RWPE1 (cell line): ENCODE measurements around the gene ACP7.
"Not testable (repeated sequence)": the region's sequence is repeated elsewhere in the genome, so short reads cannot be mapped to it uniquely, and the experiment has no call there.

Experiments
- CTCF ChIA-PET: fragments of 350-600 bp; sonication (Branson Sonifier 250); formaldehyde crosslinking; extraction: SDS; loops from one replicate; lab custom pipeline; 2021; lab: Yijun Ruan, JAX
- POLR2A ChIA-PET: fragments of 400-600 bp; formaldehyde crosslinking; extraction: SDS; loops from one replicate; lab custom pipeline; 2020; ENCODE audit warnings: antibody characterized with exemption; ENCODE audit not compliant: low non-redundant PET; lab: Yijun Ruan, JAX
- DNase-seq: peaks from one replicate; pipeline ENCODE4 v3.0.0; 2012; ENCODE audit warnings: low spot score
- H3K27ac ChIP-seq: fragments of 450-650 bp; 2 replicates; pipeline ENCODE4 v1.5.1; 2017
- TF ChIP-seq, protein P1 (sequence below): fragments of 450-650 bp; conservative IDR thresholded peaks from 2 replicates; pipeline ENCODE4 v1.5.1; 2017; ENCODE audit warnings: low read depth, mild to moderate bottlenecking

Gene ACP7

DNA sequence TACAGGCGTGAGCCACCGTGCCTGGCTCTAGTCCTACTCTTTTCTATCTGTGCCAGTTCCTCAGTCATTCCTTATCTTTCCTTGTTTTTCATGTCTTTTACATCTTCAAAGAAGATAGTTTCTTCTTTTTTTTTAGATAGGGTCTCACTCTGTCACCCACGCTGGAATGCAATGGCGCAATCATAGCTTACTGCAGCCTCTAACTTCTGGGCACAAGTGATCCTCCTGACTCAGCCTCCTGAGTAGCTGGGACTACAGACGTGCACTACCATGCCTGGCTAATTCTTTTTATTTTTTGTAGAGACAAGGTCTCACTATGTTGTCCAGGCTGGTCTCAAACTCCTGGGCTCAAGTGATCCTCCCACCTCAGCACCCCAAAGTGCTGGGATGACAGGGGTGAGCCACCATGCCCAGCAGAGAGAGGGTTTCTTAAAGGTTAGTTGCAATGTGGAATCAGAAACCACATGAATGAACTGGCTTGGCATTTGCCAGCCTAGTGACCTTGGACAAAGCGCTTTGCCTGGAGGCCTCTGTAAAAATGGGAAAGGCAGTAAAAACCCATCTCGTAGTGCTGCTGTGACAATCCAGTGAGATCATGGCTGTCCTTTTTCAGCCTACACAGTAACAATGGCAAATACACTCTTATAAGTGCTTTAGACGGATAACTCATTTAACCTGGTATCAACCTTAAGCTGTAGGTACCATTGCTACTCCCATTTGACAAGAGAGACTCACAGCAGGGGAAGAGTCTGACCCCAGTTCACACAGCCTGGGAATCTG, 3.9 kb downstream of the ACP7 start:
- CTCF ChIA-PET: no interaction called here
- H3K27ac ChIP-seq: no peak overlapping the region
- POLR2A ChIA-PET: no interaction called here
- TF ChIP-seq, protein P1, sequence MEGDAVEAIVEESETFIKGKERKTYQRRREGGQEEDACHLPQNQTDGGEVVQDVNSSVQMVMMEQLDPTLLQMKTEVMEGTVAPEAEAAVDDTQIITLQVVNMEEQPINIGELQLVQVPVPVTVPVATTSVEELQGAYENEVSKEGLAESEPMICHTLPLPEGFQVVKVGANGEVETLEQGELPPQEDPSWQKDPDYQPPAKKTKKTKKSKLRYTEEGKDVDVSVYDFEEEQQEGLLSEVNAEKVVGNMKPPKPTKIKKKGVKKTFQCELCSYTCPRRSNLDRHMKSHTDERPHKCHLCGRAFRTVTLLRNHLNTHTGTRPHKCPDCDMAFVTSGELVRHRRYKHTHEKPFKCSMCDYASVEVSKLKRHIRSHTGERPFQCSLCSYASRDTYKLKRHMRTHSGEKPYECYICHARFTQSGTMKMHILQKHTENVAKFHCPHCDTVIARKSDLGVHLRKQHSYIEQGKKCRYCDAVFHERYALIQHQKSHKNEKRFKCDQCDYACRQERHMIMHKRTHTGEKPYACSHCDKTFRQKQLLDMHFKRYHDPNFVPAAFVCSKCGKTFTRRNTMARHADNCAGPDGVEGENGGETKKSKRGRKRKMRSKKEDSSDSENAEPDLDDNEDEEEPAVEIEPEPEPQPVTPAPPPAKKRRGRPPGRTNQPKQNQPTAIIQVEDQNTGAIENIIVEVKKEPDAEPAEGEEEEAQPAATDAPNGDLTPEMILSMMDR: no peak
- DNase-seq: no peak

DNA sequence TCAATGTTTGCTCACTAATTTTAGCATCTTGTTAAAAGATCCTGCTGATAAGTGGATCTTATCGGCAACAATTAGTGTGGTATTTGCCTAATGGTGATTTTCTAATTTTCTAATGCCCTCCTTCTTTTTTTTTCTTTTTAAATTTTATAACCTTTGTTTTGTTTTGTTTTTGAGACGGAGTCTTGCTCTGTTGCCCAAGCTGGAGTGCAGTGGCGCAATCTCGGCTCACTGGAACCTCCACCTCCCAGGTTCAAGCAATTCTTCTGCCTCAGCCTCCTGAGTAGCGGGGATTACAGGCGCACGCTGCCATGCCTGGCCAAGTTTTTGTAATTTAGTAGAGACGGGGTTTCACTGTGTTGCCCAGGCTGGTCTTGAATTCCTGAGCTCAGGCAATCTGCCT, 5.8 kb downstream of the ACP7 start:
- CTCF ChIA-PET: interaction anchor here (0.6 to 1.0 kb wide), 3 partner anchors 22 to 128 kb away, joined by 3 to 10 read pairs (median 3); no protein-coding TSS in a partner anchor
- DNase-seq, H3K27ac ChIP-seq, POLR2A ChIA-PET: not testable (repeated sequence)

DNA sequence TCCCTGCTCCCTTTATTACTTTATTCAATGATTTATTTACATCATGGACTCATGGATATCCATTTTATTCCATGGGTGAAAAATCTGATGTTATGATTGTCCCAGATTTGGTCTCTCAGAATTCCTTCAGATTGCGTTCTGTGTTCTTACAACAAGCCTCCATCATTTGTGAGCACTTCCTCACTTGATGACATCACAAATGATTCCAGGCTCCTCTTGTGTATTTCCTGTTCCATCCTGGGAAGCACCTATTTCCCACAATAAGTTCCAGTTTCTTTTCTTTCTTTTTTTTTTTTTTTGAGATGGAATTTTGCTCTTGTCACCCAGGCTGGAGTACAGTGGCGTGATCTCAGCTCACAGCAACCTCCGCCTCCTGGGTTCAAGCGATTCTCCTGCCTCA, 6.7 kb downstream of the ACP7 start:
- TF ChIP-seq, protein P1: no peak
- DNase-seq: no peak
- ChIA-PET POLR2A (no interaction called here), CTCF (no interaction called here)
- no peak overlapping the region for H3K27ac ChIP-seq

DNA sequence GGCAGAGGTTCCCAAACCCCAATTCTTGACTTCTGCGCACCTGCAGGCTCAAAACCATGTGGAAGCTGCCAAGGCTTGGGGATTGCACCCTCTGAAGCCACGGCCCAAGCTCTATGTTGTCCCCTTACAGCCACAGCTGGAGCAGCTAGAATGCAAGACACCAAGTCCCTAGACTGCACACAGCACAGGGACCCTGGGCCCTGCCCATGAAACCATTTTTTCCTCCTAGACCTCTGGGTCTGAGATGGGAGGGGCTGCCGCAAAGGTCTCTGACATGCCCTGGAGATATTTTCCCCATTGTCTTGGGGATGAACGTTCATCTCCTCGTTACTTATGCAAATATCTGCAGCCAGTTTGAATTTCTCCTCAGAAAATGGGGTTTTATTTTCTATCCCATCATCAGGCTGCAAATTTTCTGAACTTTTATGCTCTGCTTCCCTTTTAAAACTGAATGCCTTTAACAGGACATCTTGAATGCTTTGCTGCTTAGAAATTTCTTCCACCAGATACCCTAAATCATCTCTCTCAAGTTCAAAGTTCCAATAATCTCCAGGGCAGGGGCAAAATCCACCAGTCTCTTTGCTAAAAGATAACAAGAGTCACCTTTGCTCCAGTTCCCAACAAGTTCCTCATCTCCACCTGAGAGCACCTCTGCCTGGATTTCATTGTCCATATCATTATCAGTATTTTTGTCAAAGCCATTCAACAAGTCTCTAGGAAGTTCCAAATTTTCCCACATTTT, 11.8 kb downstream of the ACP7 start:
- CTCF ChIA-PET: interaction anchor here (0.7 to 1.1 kb wide), 2 partner anchors 12 to 43 kb away, joined by 3 read pairs; partner anchors contain the start of gene ACP7
- POLR2A ChIA-PET, DNase-seq: not testable (repeated sequence)

DNA sequence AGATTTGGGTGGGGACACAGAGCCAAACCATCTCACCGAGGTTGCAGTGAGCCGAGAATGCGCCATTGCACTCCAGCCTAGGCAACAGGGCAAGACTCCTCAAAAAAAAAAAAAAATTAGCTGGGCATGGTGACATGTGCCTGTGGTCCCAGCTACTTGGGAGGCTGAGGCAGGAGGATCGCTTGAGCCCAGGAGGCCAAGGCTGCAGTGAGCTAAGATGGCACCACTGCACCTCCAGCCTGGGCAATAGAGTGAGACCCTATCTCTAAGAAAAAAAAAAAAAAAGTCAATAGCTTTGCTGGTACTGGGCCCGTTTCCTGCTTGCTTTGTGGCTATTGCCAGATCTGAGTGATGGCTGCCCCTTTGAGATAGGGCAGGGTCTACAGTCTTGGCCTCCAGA, 13.1 kb downstream of the ACP7 start:
- POLR2A ChIA-PET: no interaction called here
- CTCF ChIA-PET: interaction anchor here (1.0 kb wide), 1 partner anchor 14 kb away, joined by 3 read pairs; no protein-coding TSS in a partner anchor
- no peak for DNase-seq
- no peak overlapping the region for H3K27ac ChIP-seq
- TF ChIP-seq, protein P1: no peak

More for the DNA sequence above, 11.8 kb downstream of the ACP7 start:
- H3K27ac ChIP-seq: not testable (repeated sequence)

DNA sequence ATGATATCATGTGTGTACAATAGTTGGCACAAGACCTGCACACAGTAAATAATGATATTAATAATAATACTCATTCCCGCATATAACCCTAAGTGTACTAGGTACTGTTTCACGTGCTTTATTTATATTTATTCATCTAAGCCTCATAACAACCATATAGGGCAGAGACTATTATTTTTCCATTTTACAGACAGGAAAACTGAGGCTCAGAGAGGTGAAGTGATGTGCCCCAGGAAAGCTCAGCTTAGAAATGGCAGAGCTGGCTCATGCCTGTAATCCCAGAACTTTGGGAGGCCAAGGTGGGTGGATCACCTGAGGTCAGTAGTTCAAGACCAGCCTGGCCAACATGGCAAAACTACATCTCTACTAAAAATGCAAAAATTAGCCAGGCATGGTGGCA, 13.6 kb downstream of the ACP7 start:
- TF ChIP-seq, protein P1: no peak
- H3K27ac ChIP-seq: no peak overlapping the region
- ChIA-PET POLR2A (no interaction called here), CTCF (interaction anchor here (1.0 kb wide), 1 partner anchor 13 kb away, joined by 3 read pairs; no protein-coding TSS in a partner anchor)
- DNase-seq: no peak

DNA sequence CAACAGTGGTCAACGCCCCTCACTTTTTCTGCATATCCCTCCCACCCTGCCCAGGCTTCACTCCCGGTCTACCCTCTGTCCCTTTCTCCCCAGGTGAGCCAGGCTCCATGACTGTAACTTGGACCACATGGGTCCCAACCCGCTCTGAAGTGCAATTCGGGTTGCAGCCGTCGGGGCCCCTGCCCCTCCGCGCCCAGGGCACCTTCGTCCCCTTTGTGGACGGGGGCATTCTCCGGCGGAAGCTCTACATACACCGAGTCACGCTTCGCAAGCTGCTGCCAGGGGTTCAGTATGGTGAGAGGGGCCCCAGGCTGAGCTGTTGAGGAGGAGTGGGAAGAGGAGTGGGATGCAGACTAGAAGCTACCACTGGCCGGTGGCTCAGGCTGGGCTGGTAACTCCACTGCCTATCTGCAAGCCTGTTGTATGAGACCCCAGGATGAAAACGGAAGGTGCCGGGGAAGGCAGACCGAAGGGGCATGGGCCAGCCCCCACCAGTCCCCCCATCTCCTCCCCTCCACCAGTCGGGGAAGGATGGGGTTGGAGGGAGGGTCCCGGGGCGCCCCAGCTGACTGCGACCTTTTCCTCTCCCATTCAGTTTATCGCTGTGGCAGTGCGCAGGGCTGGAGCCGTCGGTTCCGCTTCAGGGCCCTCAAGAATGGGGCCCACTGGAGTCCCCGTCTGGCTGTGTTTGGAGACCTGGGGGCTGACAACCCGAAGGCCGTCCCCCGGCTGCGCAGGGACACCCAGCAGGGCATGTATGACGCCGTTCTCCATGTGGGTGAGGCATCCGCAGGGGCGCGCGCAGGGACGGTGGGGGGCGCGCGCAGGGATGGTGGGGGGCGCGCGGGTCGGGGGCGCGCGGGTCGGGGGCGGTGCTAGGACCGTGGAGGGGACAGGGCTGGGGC, 14.4 kb downstream of the ACP7 start:
- H3K27ac ChIP-seq: no peak overlapping the region
- CTCF ChIA-PET: interaction anchor here (1.0 kb wide), 1 partner anchor 12 kb away, joined by 3 read pairs; no protein-coding TSS in a partner anchor
- TF ChIP-seq, protein P1: no peak
- DNase-seq: no peak
- POLR2A ChIA-PET: no interaction called here
